Calu3 (cell line): Measurements from ENCODE around the gene CFAP61. TPM values are rescaled to one million over a fixed set of nuclear protein-coding genes. Genes with fewer than 3 reads are reported as not detected.

Experiments used
- BruUV-seq: library from RNA; stranded (reverse); fragments of 400-500 nt; replicated peaks from 2 replicates; lab custom pipeline; 2021; lab: Mats Ljungman, UMichigan
- CTCF ChIA-PET: fragments of 300-600 bp; sonication (Branson Sonifier 250); formaldehyde crosslinking; loops from one replicate; lab custom pipeline; 2022; ENCODE audit warnings: antibody characterized with exemption; lab: Charles Lee
- DNase-seq: peaks from one replicate; pipeline ENCODE4 v3.0.0; 2022
- H3K27ac Mint-ChIP-seq: one replicate; pipeline ENCODE4 v1.8.0; 2022; ENCODE audit warnings: mixed read lengths; ENCODE audit not compliant: unreplicated experiment
- H3K27me3 Mint-ChIP-seq: one replicate; pipeline ENCODE4 v1.8.0; 2022; ENCODE audit warnings: mixed read lengths; ENCODE audit not compliant: unreplicated experiment
- H3K36me3 Mint-ChIP-seq: one replicate; pipeline ENCODE4 v1.8.0; 2022; ENCODE audit warnings: mild to moderate bottlenecking, moderate library complexity, mixed read lengths; ENCODE audit not compliant: insufficient read depth, unreplicated experiment
- H3K4me1 Mint-ChIP-seq: one replicate; pipeline ENCODE4 v1.8.0; 2022; ENCODE audit warnings: mild to moderate bottlenecking, low read depth, mixed read lengths; ENCODE audit not compliant: unreplicated experiment
- H3K4me3 Mint-ChIP-seq: one replicate; pipeline ENCODE4 v1.8.0; 2022; ENCODE audit warnings: mild to moderate bottlenecking, low read depth, moderate library complexity, mixed read lengths; ENCODE audit not compliant: unreplicated experiment
- H3K9me3 Mint-ChIP-seq: one replicate; pipeline ENCODE4 v1.8.0; 2022; ENCODE audit warnings: low read depth, mixed read lengths; ENCODE audit not compliant: unreplicated experiment
- CTCF ChIP-seq: fragments of 200-600 bp; IDR thresholded peaks from one replicate; pipeline ENCODE4 v1.8.0; 2022; ENCODE audit warnings: antibody characterized with exemption; ENCODE audit not compliant: unreplicated experiment
- intact Hi-C: fragments of 100-400 bp; cut with micrococcal nuclease; formaldehyde crosslinking; loops from one replicate; pipeline ENCODE4 v1.10.0; 2022; ENCODE audit not compliant: unreplicated experiment
- total RNA-seq: library from RNA; stranded (reverse); gene quantifications from 2 replicates; pipeline ENCODE4 v1.2.3, GENCODE V29; 2022

The CFAP61 gene
- total RNA-seq, 1 experiment from 2014 or later: not detected

- H3K27me3 Mint-ChIP-seq: peaks cover 16% of the 10 kb centered on the region
- no peak overlapping the region for H3K4me3 Mint-ChIP-seq
- H3K27ac Mint-ChIP-seq: no peak overlapping the region
- no peak for DNase-seq
- no TSS peak for BruUV-seq
- intact Hi-C loops: no loop called here
- no peaks in the 10 kb centered on the region for H3K4me1 Mint-ChIP-seq
- CTCF ChIA-PET: no interaction called here
- TF ChIP-seq CTCF: no peak
- no peaks in the 10 kb centered on the region for H3K36me3 Mint-ChIP-seq
- H3K9me3 Mint-ChIP-seq: no peaks in the 10 kb centered on the region
Observed at GRCh38 chr20:20095114-20095872, 43.0 kb downstream of the CFAP61 start.

- no peak for DNase-seq
- Mint-ChIP-seq H3K4me3 (no peak overlapping the region), H3K27ac (no peak overlapping the region), H3K27me3 (peaks cover 11% of the 10 kb centered on the region), H3K9me3 (no peaks in the 10 kb centered on the region), H3K4me1 (no peaks in the 10 kb centered on the region), H3K36me3 (no peaks in the 10 kb centered on the region)
- no peak for TF ChIP-seq CTCF
- no TSS peak for BruUV-seq
- intact Hi-C loops: no loop called here
- CTCF ChIA-PET: no interaction called here
Observed at GRCh38 chr20:20096421-20096820, 44.1 kb downstream of the CFAP61 start.

DNA sequence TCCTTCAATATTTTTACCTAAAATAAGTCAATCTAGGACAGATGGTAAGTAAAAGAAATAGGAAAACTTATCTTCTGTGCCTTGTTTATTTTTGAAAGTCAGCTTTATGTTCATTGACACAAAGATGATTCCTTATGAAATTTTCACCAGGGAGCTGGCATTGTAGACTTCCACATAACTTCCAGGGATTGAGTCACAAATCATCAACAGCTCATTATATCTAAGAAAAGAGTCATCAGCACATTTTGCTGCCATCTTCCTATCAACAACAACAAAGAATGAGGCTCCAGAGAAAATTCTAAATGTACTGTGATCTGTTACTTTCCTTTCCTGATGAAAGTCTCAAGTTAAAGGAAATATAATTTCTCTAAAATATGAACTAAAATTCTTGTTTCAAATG is 48.5 kb downstream of the CFAP61 start:
- Mint-ChIP-seq H3K27me3 (peaks cover 37% of the 10 kb centered on the region), H3K36me3 (no peaks in the 10 kb centered on the region), H3K4me1 (no peaks in the 10 kb centered on the region), H3K4me3 (no peak overlapping the region), H3K27ac (no peak overlapping the region), H3K9me3 (no peaks in the 10 kb centered on the region)
- CTCF ChIA-PET: no interaction called here
- no TSS peak for BruUV-seq
- no peak for TF ChIP-seq CTCF
- intact Hi-C loops: no loop called here
- no peak for DNase-seq

GRCh38 chr20:20102163-20102562 is 49.8 kb downstream of the CFAP61 start:
- Mint-ChIP-seq H3K27me3 (peaks cover 37% of the 10 kb centered on the region), H3K4me3 (no peak overlapping the region), H3K4me1 (no peaks in the 10 kb centered on the region), H3K27ac (no peak overlapping the region), H3K9me3 (no peaks in the 10 kb centered on the region), H3K36me3 (no peaks in the 10 kb centered on the region)
- CTCF ChIA-PET: no interaction called here
- no peak for DNase-seq
- TF ChIP-seq CTCF: no peak
- BruUV-seq: no TSS peak
- intact Hi-C loops: no loop called here
